ENCODE measurements around the gene ARMC9.

ARMC9 gene

DNA sequence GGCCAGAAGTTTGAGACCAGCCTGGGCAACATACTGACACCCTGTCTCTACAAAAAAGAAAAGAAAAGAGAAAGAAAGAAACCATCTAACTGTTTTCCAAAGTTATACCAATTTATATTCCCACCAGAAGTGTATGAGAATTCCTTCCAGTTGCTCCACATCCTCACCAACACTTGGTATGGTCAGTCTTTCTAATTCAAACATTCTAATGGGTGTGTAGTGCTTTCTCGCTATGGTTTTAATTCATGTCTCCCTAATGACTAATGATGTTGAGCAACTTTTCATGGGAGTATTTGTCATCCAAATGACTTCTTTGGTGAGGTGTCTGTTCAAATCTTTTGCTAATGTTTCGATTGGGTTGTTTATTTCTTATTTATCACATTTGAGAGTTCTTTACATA lies 186.5 kb downstream of the ARMC9 start:
- peak; percentile 59 for DNase-seq (ENCODE audit: low read depth)
- TF ChIP-seq, protein P1, sequence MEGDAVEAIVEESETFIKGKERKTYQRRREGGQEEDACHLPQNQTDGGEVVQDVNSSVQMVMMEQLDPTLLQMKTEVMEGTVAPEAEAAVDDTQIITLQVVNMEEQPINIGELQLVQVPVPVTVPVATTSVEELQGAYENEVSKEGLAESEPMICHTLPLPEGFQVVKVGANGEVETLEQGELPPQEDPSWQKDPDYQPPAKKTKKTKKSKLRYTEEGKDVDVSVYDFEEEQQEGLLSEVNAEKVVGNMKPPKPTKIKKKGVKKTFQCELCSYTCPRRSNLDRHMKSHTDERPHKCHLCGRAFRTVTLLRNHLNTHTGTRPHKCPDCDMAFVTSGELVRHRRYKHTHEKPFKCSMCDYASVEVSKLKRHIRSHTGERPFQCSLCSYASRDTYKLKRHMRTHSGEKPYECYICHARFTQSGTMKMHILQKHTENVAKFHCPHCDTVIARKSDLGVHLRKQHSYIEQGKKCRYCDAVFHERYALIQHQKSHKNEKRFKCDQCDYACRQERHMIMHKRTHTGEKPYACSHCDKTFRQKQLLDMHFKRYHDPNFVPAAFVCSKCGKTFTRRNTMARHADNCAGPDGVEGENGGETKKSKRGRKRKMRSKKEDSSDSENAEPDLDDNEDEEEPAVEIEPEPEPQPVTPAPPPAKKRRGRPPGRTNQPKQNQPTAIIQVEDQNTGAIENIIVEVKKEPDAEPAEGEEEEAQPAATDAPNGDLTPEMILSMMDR (conservative IDR thresholded peaks at IDR 0.05; ENCODE audit: control insufficient read depth, insufficient read depth, low read depth, low read length): no peak
- H3K4me3 ChIP-seq (ENCODE audit: control insufficient read depth, low read depth, low read length): no peak overlapping the region

DNA sequence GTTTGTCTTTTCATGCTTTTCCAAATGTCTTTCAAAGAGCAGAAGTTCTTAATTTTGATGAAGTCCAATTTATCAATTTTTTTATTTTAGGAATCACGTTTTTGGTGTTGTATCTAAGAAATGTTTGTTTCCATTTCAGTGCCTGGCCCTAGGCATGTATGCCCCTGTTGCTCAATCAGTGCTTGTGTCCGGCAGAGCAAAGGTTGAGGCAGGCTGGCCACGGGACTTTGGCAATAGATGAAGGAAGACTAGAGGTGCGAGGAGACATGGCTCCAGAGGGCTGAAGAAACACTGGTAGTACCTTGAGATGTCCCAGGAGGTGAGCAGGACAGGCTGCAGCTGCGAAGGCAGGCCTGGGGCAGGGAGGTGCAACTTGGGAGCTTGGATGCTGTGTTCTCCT lies 187.0 kb downstream of the ARMC9 start:
- H3K4me3 ChIP-seq (ENCODE audit: control insufficient read depth, low read depth, low read length): no peak overlapping the region
- DNase-seq (ENCODE audit: low read depth): no peak
- TF ChIP-seq, protein P1 (conservative IDR thresholded peaks at IDR 0.05; ENCODE audit: control insufficient read depth, insufficient read depth, low read depth, low read length): no peak

DNA sequence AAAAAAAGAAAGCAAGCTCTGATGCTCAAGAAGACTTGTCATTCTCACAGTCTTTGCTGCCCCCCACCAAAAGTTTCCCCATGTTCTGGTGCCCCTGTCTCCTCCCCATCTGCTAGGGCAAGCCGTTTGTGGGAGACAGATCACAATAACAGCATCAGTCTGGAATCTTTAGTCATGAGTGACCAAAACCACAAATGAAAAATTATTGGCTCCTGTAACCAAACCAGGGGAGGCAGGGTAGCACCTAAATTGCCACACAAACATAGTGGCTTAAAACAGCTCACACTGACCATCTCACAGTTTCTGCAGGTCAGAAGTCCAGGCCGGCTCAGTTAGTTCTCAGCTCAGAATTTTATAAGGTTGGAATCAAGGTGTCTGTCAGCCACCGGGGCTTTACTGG lies 188.0 kb downstream of the ARMC9 start:
- peak; percentile 82 for DNase-seq (ENCODE audit: low read depth)
- no peak overlapping the region for H3K4me3 ChIP-seq (ENCODE audit: control insufficient read depth, low read depth, low read length)
- TF ChIP-seq, protein P1 (conservative IDR thresholded peaks at IDR 0.05; ENCODE audit: control insufficient read depth, insufficient read depth, low read depth, low read length): no peak

DNA sequence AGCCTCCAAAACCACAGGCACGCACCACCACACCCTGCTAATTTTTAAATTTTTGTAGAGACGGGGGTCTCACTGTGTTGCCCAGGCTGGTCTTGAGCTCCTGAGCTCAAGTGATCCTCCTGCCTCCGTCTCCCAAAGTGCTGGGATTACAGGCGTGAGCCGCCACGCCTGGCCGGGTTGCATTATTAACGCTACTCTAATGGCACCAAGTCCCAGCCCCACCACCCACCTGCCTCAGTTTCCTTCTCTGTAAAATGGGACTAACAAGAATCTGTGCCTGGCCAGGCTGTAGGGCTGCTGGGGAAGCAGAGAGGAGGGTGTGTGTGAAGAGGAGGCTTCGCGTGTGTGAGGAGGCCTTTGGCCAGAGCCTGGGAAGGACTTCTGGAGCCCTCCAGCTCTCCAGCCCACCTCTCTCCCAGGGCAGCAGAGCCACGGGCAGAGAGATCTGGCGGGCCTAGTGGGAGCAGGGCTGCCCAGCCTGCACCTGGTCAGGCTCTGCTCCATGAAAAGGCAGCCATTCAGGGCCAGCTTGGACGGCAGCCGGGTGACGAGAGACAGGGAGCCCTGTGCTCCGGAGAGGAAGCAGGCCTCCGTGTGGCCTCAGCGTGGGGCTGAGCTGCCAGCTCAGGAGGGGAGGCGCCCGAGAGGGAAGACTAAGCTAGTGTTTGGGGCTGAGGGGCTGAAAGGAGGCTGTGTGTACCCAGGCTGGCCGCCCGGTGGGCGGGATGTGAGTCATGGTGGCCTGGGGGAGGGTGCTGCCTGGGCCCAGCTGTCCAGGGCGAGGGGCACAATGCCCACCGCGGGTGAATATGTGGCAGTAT lies 189.7 kb downstream of the ARMC9 start:
- H3K4me3 ChIP-seq (ENCODE audit: control insufficient read depth, low read depth, low read length): no peak overlapping the region
- DNase-seq (ENCODE audit: low read depth): peak; percentile 43
- TF ChIP-seq, protein P1 (conservative IDR thresholded peaks at IDR 0.05; ENCODE audit: control insufficient read depth, insufficient read depth, low read depth, low read length): no peak

DNA sequence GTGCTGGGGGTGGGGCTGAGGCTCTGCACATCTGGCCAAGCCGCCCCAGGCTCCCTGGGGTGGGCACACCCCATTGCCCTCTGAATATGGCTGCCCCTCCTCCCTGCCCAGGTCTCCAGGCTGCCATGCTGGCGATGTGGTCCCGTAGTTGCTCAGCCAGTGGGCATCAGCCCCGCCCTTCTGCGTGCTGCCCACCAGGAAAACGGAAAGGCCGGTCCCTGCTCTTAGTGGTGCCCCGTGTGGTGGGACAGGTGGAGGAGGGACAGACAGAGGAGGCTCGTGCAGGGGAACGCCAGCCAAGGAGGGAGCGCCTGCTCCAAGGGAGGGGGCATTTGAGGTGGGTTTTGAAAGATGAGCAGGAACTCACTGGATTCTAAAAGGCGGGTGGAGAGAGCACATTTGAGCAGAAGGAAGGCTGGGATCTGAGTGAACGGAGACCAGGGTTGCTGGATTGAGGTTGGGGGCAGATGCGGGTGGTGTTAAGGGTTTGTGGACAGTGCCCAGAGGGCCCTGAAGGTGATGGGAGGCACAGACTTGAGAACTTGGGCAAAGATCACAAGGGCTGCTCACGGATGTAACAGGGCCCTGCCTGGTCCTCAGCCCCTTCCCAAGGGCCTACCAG lies 190.4 kb downstream of the ARMC9 start:
- TF ChIP-seq, protein P1 (conservative IDR thresholded peaks at IDR 0.05; ENCODE audit: control insufficient read depth, insufficient read depth, low read depth, low read length): no peak
- DNase-seq (ENCODE audit: low read depth): no peak
- H3K4me3 ChIP-seq (ENCODE audit: control insufficient read depth, low read depth, low read length): no peak overlapping the region

DNA sequence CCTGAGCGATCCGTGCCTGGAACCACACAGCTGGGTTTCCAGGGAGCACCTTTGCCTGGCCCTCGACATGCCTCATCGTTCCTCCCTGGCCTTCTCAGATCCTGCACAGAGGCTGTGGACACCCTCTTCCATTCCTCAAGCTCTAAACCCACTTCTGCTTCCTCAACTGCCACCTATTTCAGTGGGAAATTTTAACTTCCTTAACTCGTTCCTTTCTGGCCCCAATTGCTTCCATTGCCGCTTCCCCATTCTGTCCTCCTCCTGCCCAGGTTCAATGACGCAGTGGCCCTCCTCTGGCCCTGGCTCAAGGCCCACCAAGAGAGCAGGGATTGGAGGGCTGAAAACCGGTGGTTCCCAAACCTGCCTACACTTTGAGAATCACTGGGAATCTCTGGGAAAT lies 192.2 kb downstream of the ARMC9 start:
- no peak overlapping the region for H3K4me3 ChIP-seq (ENCODE audit: control insufficient read depth, low read depth, low read length)
- no peak for DNase-seq (ENCODE audit: low read depth)
- TF ChIP-seq, protein P1 (conservative IDR thresholded peaks at IDR 0.05; ENCODE audit: control insufficient read depth, insufficient read depth, low read depth, low read length): no peak
